NCI-H345 treated with DMSO at 0.1 percent for 48 hours (cell line): ENCODE data around the gene INCA1.
"Not testable (repeated sequence)": the region's sequence is repeated elsewhere in the genome, so short reads cannot be mapped to it uniquely, and the experiment has no call there.

ENCODE experiments used
- DNase-seq: peaks from one replicate; lab custom pipeline; 2025; ENCODE audit not compliant: unreplicated experiment; lab: John Stamatoyannopoulos, UW

The INCA1 gene

GRCh38 chr17:4997302-4998026, at the start of gene INCA1, which contains the start of gene KIF1C:
Gene INCA1 (minus strand): TSS chr17:4997522. CDS start chr17:4994437, 3,085 bp downstream.
Gene KIF1C (plus strand): TSS chr17:4997950. CDS start chr17:5000247, 2,297 bp downstream.
- DNase-seq = peak; percentile 60

- no peak for DNase-seq
Observed at GRCh38 chr17:5045496-5045895, 48.2 kb upstream of the INCA1 start.

- DNase-seq = no peak
Observed at GRCh38 chr17:5044630-5045029, 47.3 kb upstream of the INCA1 start.

GRCh38 chr17:5043524-5043923, 46.2 kb upstream of the INCA1 start:
- DNase-seq = no peak

- no peak for DNase-seq
Observed at GRCh38 chr17:5042157-5043022, 45.1 kb upstream of the INCA1 start.

GRCh38 chr17:5035315-5035714, 38.0 kb upstream of the INCA1 start, which contains the start of gene SLC52A1:
Gene SLC52A1 (minus strand): TSS chr17:5035426. CDS start chr17:5034606, 820 bp downstream.
- DNase-seq = peak; percentile 0

GRCh38 chr17:5034651-5035050, 37.3 kb upstream of the INCA1 start:
- no peak for DNase-seq

GRCh38 chr17:5034063-5034462, 36.7 kb upstream of the INCA1 start:
- no peak for DNase-seq

GRCh38 chr17:5033352-5034015, 36.2 kb upstream of the INCA1 start:
- no peak for DNase-seq

GRCh38 chr17:5032865-5033264, 35.5 kb upstream of the INCA1 start:
- no peak for DNase-seq

GRCh38 chr17:5031365-5032082, 34.2 kb upstream of the INCA1 start:
- DNase-seq = peak; percentile 9

- DNase-seq = not testable (repeated sequence)
Observed at GRCh38 chr17:5030168-5030567, 32.8 kb upstream of the INCA1 start.

- no peak for DNase-seq
Observed at GRCh38 chr17:5027916-5028315, 30.6 kb upstream of the INCA1 start.

- no peak for DNase-seq
Observed at GRCh38 chr17:5027299-5027698, 30.0 kb upstream of the INCA1 start.

- no peak for DNase-seq
Observed at GRCh38 chr17:5024604-5025003, 27.3 kb upstream of the INCA1 start.

GRCh38 chr17:5023588-5024147, 26.3 kb upstream of the INCA1 start:
- DNase-seq = no peak

GRCh38 chr17:5022171-5022711, 24.9 kb upstream of the INCA1 start:
- DNase-seq = no peak

- DNase-seq = no peak
Observed at GRCh38 chr17:5020502-5021023, 23.2 kb upstream of the INCA1 start.

- no peak for DNase-seq
Observed at GRCh38 chr17:5019475-5019956, 22.2 kb upstream of the INCA1 start.

- DNase-seq = no peak
Observed at GRCh38 chr17:5014357-5014756, 17.0 kb upstream of the INCA1 start.
